ENCODE data around the gene RHD.

- TF ChIP-seq CTCF (IDR thresholded peaks at IDR 0.05 in 4 of 5, conservative IDR thresholded peaks at IDR 0.05 in 1 of 5): no peak
- TF ChIP-seq POLR2A (IDR thresholded peaks at IDR 0.05): no peak
Observed at GRCh38 chr1:25347556-25347955, 75.2 kb downstream of the RHD start.

Measured in gastrocnemius medialis (tissue), 4 donors.